Suprapubic skin (tissue), 4 donors: ENCODE measurements around the gene DSC1.

ENCODE experiments used
- CTCF ChIP-seq, 2 donors: fragments of 200-600 bp in 1 of 2; fragments of 450-650 bp in 1 of 2; sonication (generic) in 1 of 2; IDR thresholded peaks; one replicate each; pipeline ENCODE4 v1.5.1; 2016 to 2019; ENCODE audit warnings: antibody characterized with exemption in 2 of 2, mild to moderate bottlenecking in 1 of 2, moderate library complexity in 1 of 2
- POLR2A ChIP-seq, 2 donors: fragments of 450-650 bp; IDR thresholded peaks; one replicate each; pipeline ENCODE4 v1.6.1; 2017; ENCODE audit warnings: antibody characterized with exemption in 2 of 2, mild to moderate bottlenecking in 2 of 2, moderate library complexity in 2 of 2
- POLR2AphosphoS5 ChIP-seq, 3 donors: sonication (generic); formaldehyde crosslinking; IDR thresholded peaks; one replicate each; pipeline ENCODE4 v1.6.1; 2017; ENCODE audit warnings: antibody characterized with exemption in 3 of 3

GRCh38 chr18:31195063-31195462, 32.4 kb upstream of the DSC1 start:
- TF ChIP-seq CTCF (IDR thresholded peaks at IDR 0.05) (no peak), POLR2AphosphoS5 (IDR thresholded peaks at IDR 0.05) (no peak), POLR2A (IDR thresholded peaks at IDR 0.05) (no peak)
